Measurements from ENCODE around the gene FXYD5. TPM values are rescaled to one million over a fixed set of nuclear protein-coding genes. Genes with fewer than 3 reads are reported as not detected.
"Not testable (repeated sequence)": the region's sequence is repeated elsewhere in the genome, so short reads cannot be mapped to it uniquely, and the experiment has no call there.

Gene FXYD5
- total and polyA plus RNA-seq, 2 donors (not counting 1 experiment from before 2014, with no cell fraction given): 310 to 390 TPM

DNA sequence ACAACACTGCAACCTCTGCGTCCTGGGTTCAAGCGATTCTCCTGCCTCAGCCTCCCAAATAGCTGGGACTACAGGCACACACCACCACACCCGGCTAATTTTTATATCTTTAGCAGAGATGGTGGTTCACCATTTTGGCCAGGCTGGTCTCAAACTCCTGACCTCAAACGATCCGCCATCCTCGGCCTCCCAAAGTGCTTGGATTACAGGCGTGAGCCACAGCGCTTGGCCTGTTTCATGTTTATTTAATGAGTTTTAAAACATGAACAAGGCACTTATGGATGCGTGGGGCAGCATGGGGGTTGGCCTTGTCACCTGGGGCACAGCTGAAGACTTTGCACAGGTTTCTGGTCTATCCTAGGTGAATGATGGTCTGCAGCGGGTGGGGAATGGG is 1.4 kb upstream of the FXYD5 start:
- H3K27me3 ChIP-seq (replicated peaks in 1 of 4; ENCODE audit: control extremely low read depth in 1 of 4, control insufficient read depth in 3 of 4, insufficient read depth in 4 of 4, low read length in 3 of 4); DNase-seq; H3K27me3 Mint-ChIP-seq; H3K9me3 ChIP-seq (ENCODE audit: control extremely low read depth in 1 of 3, control insufficient read depth in 2 of 3, insufficient read depth in 1 of 3, low read length in 2 of 3); H3K9ac ChIP-seq (ENCODE audit: low read length); ATAC-seq (ENCODE audit: low read depth); H3K27ac ChIP-seq (ENCODE audit: low read length in 2 of 2); H2AFZ ChIP-seq (ENCODE audit: insufficient read depth, low read depth, low read length, poor library complexity, severe bottlenecking); H3K4me3 ChIP-seq (ENCODE audit: control extremely low read depth in 1 of 5, extremely low read depth in 1 of 5, insufficient read depth in 1 of 5, low read depth in 2 of 5, low read length in 4 of 5); H3K9me3 Mint-ChIP-seq (ENCODE audit: insufficient read depth): not testable (repeated sequence)
- peak overlapping the region; percentile 48 for H3K27ac Mint-ChIP-seq
- ChIA-PET POLR2A (interaction anchor here (1.0 to 2.3 kb wide), 3 partner anchors 12 to 113 kb away, joined by 3 to 18 read pairs (median 9); no protein-coding TSS in a partner anchor), CTCF (interaction anchor here (0.9 to 6.6 kb wide), 21 partner anchors 9 to 122 kb away, joined by 3 to 77 read pairs (median 5); partner anchors contain the start of genes FXYD7, LGI4 and USF2)
- 92% methylated on average over 10 of the region's 10 CpGs for WGBS (ENCODE audit: insufficient coverage)
- H3K79me2 ChIP-seq (ENCODE audit: control insufficient read depth, insufficient read depth, low read length): peaks cover 51% of the 10 kb centered on the region
- peaks cover 31% of the 10 kb centered on the region for H4K20me1 ChIP-seq (ENCODE audit: control insufficient read depth, insufficient read depth, low read length, poor library complexity, severe bottlenecking)
- H3K4me3 Mint-ChIP-seq: peak overlapping the region; percentile 100
- intact Hi-C loops (cut with micrococcal nuclease): loop anchor here (1.0 to 10.0 kb wide), 2 partner anchors 10 to 312 kb away; partner anchors contain the start of gene FXYD7
- H3K4me1 Mint-ChIP-seq: peaks cover 41% of the 10 kb centered on the region
- peaks cover 20 to 25% of the 10 kb centered on the region in 2 donors for H3K4me1 ChIP-seq (ENCODE audit: control insufficient read depth in 2 of 2, insufficient read depth in 2 of 2, low read length in 2 of 2)
- H3K4me2 ChIP-seq (replicated peaks; ENCODE audit: low read depth, low read length, poor library complexity, severe bottlenecking): peak overlapping the region; percentile 100
- peaks cover 8 to 16% of the 10 kb centered on the region in 2 experiments for H3K36me3 ChIP-seq (replicated peaks in 1 of 2; ENCODE audit: control extremely low read depth in 1 of 2, control insufficient read depth in 1 of 2, extremely low read depth in 1 of 2, insufficient read depth in 2 of 2, low read length in 1 of 2)

DNA sequence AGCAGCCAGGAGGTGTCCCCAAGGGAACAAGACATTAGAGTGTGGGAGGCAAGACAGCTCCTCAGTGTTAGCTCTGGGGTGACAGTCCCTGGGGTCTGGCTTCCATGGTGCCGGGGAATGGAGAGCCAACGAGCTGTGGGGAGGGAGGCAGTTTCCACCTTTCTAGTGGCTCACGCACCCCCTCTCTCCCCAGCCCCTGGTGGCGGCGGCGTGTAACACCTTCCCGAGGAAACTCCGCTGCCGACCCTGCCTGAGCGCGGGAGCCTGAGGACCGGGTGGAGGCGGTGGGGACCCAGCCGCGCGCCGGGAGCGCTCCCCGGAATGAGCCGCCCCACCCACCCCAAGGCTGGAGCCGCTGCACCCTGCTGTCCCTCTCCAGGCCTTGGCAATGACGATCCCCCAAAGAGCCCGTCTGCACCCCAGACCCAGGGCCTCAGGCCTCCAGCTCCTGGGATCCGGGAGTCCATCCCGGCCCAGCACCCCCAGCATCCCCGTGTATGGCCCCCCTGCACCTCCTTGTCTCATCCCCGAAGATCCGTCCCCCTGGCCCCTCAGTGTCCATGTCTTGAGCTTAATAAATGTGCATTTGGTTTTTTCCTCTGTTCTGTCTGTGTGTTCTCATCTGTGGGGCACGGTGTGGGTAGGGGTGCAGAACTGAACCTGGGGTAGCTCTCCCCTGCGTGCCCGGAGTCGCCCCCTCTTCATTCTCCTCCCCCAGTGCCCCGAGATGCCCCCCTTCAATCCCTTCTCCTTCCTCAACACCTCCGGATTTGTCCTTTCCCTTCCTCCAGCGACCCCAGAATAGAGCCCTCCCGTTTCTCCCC is 622 bp upstream of the FXYD5 start:
- Histone ChIP-seq H3K4me3 (ENCODE audit: control extremely low read depth in 1 of 5, extremely low read depth in 1 of 5, insufficient read depth in 1 of 5, low read depth in 2 of 5, low read length in 4 of 5) (peak overlapping the region; percentile 51 to 93 (median 90)), H3K4me2 (replicated peaks; ENCODE audit: low read depth, low read length, poor library complexity, severe bottlenecking) (peak overlapping the region; percentile 100), H3K4me1 (ENCODE audit: control insufficient read depth in 2 of 2, insufficient read depth in 2 of 2, low read length in 2 of 2) (peaks cover 20 to 25% of the 10 kb centered on the region in 2 donors), H4K20me1 (ENCODE audit: control insufficient read depth, insufficient read depth, low read length, poor library complexity, severe bottlenecking) (peaks cover 33% of the 10 kb centered on the region), H2AFZ (ENCODE audit: insufficient read depth, low read depth, low read length, poor library complexity, severe bottlenecking) (peak overlapping the region; percentile 90), H3K36me3 (replicated peaks in 1 of 2; ENCODE audit: control extremely low read depth in 1 of 2, control insufficient read depth in 1 of 2, extremely low read depth in 1 of 2, insufficient read depth in 2 of 2, low read length in 1 of 2) (peaks cover 8 to 24% of the 10 kb centered on the region in 2 experiments), H3K9me3 (ENCODE audit: control extremely low read depth in 1 of 3, control insufficient read depth in 2 of 3, insufficient read depth in 1 of 3, low read length in 2 of 3) (no peaks in the 10 kb centered on the region), H3K79me2 (ENCODE audit: control insufficient read depth, insufficient read depth, low read length) (peaks cover 52% of the 10 kb centered on the region), H3K9ac (ENCODE audit: low read length) (peak overlapping the region; percentile 77), H3K27ac (ENCODE audit: low read length in 2 of 2) (peak overlapping the region; percentile 43 to 85), H3K27me3 (replicated peaks in 1 of 4; ENCODE audit: control extremely low read depth in 1 of 4, control insufficient read depth in 3 of 4, insufficient read depth in 4 of 4, low read length in 3 of 4) (peaks cover 0 to 3% (median 0%) of the 10 kb centered on the region in 4 experiments)
- no peaks in the 10 kb centered on the region for H3K9me3 Mint-ChIP-seq (ENCODE audit: insufficient read depth)
- intact Hi-C loops (cut with micrococcal nuclease): loop anchor here (1.0 to 10.0 kb wide), 5 partner anchors 11 to 311 kb away; partner anchors contain the start of genes FXYD7 and LSR
- CTCF ChIA-PET: interaction anchor here (0.6 to 6.6 kb wide), 28 partner anchors 9 to 341 kb away, joined by 3 to 77 read pairs (median 5); partner anchors contain the start of genes FXYD7, LGI4 and USF2
- POLR2A ChIA-PET: interaction anchor here (0.6 to 2.3 kb wide), 15 partner anchors 9 to 112 kb away, joined by 3 to 18 read pairs (median 5); partner anchors contain the start of gene FXYD7
- peaks cover 46% of the 10 kb centered on the region for H3K4me1 Mint-ChIP-seq
- peak overlapping the region; percentile 100 for H3K4me3 Mint-ChIP-seq
- ATAC-seq (ENCODE audit: low read depth) (peak; percentile 68), DNase-seq (peak; percentile 78)
- TF ChIP-seq EZH2 (IDR thresholded peaks at IDR 0.05; ENCODE audit: borderline replicate concordance, insufficient read depth, low read depth, low read length, poor library complexity, severe bottlenecking): no peak
- TF ChIP-seq, protein P1, sequence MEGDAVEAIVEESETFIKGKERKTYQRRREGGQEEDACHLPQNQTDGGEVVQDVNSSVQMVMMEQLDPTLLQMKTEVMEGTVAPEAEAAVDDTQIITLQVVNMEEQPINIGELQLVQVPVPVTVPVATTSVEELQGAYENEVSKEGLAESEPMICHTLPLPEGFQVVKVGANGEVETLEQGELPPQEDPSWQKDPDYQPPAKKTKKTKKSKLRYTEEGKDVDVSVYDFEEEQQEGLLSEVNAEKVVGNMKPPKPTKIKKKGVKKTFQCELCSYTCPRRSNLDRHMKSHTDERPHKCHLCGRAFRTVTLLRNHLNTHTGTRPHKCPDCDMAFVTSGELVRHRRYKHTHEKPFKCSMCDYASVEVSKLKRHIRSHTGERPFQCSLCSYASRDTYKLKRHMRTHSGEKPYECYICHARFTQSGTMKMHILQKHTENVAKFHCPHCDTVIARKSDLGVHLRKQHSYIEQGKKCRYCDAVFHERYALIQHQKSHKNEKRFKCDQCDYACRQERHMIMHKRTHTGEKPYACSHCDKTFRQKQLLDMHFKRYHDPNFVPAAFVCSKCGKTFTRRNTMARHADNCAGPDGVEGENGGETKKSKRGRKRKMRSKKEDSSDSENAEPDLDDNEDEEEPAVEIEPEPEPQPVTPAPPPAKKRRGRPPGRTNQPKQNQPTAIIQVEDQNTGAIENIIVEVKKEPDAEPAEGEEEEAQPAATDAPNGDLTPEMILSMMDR (IDR thresholded peaks at IDR 0.05): peak; percentile 83
- WGBS (ENCODE audit: insufficient coverage): under 1% methylated on average over 30 of the region's 36 CpGs
- H3K27ac Mint-ChIP-seq: peak overlapping the region; percentile 97
- no peaks in the 10 kb centered on the region for H3K27me3 Mint-ChIP-seq

Data from B cell (primary cell).